Panc1 (cell line): ENCODE measurements around the gene IL10RB.

Source experiments
- POLR2AphosphoS5 ChIP-seq: IDR thresholded peaks from 2 replicates; pipeline ENCODE4 v1.6.1; 2012; ENCODE audit warnings: mild to moderate bottlenecking, low read depth, low read length, moderate library complexity
- SIN3A ChIP-seq: IDR thresholded peaks from 2 replicates; pipeline ENCODE4 v1.6.1; 2012; ENCODE audit warnings: low read depth, mild to moderate bottlenecking, low read length, moderate library complexity, borderline replicate concordance; ENCODE audit not compliant: insufficient read depth
- TF ChIP-seq, protein P1 (sequence below): fragments of 450-650 bp; IDR thresholded peaks from 2 replicates; pipeline ENCODE4 v1.5.1; 2017; ENCODE audit warnings: mild to moderate bottlenecking

DNA sequence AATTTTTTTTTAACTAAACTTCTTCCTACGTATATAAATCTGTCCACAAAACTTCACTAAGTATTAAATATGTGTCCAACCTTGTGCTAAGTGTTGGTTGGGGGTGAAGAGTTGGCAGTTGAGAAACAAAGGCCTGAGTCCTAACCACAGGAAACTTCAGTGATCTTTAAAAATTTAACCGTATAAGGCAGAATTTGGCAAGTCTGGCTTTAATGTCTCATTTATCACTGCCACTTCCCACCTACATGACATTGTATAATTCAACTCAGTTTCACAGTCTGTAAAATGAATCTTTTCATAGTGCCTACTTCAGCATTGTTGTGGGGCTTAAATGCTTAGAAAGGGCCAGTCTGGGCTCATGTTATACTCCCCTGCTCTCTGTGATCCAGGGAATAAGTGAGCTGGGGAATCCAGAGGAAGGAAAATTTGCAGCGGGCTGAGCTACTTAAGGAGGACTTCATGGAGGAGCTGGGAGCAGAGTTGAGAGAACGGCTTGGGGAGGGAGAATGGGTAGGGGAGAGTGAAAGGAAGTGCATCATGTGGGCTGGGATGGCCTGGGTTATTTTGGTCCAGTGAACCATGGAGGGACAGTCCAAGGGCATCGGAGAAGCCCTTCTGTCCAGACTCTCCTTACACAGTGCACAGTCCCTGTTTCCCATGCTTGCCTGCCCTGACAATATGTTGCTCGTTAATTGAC is 21.9 kb upstream of the IL10RB start:
- TF ChIP-seq, protein P1, sequence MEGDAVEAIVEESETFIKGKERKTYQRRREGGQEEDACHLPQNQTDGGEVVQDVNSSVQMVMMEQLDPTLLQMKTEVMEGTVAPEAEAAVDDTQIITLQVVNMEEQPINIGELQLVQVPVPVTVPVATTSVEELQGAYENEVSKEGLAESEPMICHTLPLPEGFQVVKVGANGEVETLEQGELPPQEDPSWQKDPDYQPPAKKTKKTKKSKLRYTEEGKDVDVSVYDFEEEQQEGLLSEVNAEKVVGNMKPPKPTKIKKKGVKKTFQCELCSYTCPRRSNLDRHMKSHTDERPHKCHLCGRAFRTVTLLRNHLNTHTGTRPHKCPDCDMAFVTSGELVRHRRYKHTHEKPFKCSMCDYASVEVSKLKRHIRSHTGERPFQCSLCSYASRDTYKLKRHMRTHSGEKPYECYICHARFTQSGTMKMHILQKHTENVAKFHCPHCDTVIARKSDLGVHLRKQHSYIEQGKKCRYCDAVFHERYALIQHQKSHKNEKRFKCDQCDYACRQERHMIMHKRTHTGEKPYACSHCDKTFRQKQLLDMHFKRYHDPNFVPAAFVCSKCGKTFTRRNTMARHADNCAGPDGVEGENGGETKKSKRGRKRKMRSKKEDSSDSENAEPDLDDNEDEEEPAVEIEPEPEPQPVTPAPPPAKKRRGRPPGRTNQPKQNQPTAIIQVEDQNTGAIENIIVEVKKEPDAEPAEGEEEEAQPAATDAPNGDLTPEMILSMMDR, result no peak
- TF ChIP-seq SIN3A, result no peak
- TF ChIP-seq POLR2AphosphoS5, result no peak
